Measurements from ENCODE around the gene IL21R. TPM values are rescaled to one million over a fixed set of nuclear protein-coding genes. Genes with fewer than 3 reads are reported as not detected.
A peak's percentile ranks its signal among the peaks of the same experiment; 100 is the strongest.

The IL21R gene
- total RNA-seq, 2 donors from 2014 or later: 0.40 to 1.0 TPM

GRCh38 chr16:27370318-27370717 is 31.7 kb upstream of the IL21R start:
- no peak for ATAC-seq
- DNase-seq: no peak
- intact Hi-C loops (cut with DNase I, micrococcal nuclease): loop anchor here in 1 of 2 donors (5.0 kb wide), 1 partner anchor 188 kb away; no protein-coding TSS in a partner anchor

GRCh38 chr16:27373312-27373711 is 28.7 kb upstream of the IL21R start:
- no peak for ATAC-seq
- DNase-seq: no peak
- intact Hi-C loops (cut with DNase I, micrococcal nuclease): loop anchor here in 1 of 2 donors (5.0 kb wide), 1 partner anchor 191 kb away; no protein-coding TSS in a partner anchor

DNA sequence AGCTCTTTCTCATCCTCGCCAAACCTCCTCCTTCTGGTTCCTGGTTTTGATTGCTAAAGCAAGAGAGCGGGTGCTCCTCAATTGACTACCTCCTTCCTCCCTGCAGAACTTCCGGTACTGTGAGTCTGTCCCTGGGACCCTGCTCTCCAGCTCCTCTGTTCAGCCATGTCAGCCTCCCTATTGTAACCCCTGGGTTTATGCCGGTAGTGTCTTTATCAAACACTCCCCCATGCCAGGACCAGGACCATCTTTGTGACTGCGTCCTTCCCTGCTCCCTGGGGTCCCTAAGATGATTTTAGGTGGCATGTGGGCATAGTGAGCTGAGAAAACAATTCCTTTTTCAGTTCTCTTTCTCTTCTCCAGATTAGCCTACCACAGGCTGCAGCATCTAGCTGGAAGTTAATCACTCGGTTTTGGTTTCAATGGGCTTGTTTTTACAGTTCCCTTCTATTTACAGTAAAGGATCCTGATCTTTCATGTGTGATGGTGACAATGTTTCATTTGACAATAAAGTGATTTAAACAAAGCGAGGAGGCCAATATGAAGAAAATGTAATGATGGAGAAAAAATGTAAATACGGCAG is 27.7 kb upstream of the IL21R start:
- intact Hi-C loops (cut with DNase I, micrococcal nuclease): loop anchor here in 1 of 2 donors (5.0 kb wide), 1 partner anchor 192 kb away; no protein-coding TSS in a partner anchor
- no peak for DNase-seq
- ATAC-seq: no peak

GRCh38 chr16:27374804-27375425 is 27.1 kb upstream of the IL21R start:
- DNase-seq (peak; percentile 55 to 64), ATAC-seq (peak; percentile 68)
- intact Hi-C loops (cut with DNase I, micrococcal nuclease): loop anchor here in 1 of 2 donors (5.0 kb wide), 1 partner anchor 193 kb away; no protein-coding TSS in a partner anchor

GRCh38 chr16:27377666-27378485 is 24.1 kb upstream of the IL21R start:
- ATAC-seq: no peak
- no peak for DNase-seq
- intact Hi-C loops (cut with DNase I, micrococcal nuclease): no loop called here

- intact Hi-C loops (cut with DNase I, micrococcal nuclease): no loop called here
- DNase-seq (no peak), ATAC-seq (no peak)
These were observed 23.0 kb upstream of the IL21R start for GRCh38 chr16:27378871-27379481.

DNA sequence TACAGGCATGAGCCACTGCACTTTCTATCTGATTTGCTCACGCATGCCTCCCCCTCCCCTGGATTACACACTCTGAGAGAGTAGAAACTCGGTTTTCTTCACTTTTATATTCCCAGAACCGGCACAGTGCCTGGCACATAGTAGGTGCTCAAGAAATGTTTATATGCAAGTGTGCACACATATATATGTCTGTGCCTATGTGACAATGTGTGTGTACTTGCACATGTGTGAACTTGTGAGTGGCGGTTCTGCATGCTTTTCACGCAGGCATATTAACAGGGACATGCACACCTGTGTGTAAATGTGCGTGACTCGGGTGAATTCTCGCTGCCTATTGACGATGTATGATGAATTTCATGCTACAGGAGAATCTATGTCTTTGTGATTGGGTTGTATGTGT is 22.1 kb upstream of the IL21R start:
- ATAC-seq (no peak), DNase-seq (no peak)
- intact Hi-C loops (cut with DNase I, micrococcal nuclease): no loop called here

- DNase-seq (no peak), ATAC-seq (no peak)
- intact Hi-C loops (cut with DNase I, micrococcal nuclease): no loop called here
These were observed 20.7 kb upstream of the IL21R start for GRCh38 chr16:27381236-27381635.

GRCh38 chr16:27381974-27382855 is 19.8 kb upstream of the IL21R start:
- ATAC-seq (no peak), DNase-seq (no peak)
- intact Hi-C loops (cut with DNase I, micrococcal nuclease): no loop called here

GRCh38 chr16:27383556-27384243 is 18.3 kb upstream of the IL21R start:
- no peak for ATAC-seq
- intact Hi-C loops (cut with DNase I, micrococcal nuclease): no loop called here
- DNase-seq: no peak

DNA sequence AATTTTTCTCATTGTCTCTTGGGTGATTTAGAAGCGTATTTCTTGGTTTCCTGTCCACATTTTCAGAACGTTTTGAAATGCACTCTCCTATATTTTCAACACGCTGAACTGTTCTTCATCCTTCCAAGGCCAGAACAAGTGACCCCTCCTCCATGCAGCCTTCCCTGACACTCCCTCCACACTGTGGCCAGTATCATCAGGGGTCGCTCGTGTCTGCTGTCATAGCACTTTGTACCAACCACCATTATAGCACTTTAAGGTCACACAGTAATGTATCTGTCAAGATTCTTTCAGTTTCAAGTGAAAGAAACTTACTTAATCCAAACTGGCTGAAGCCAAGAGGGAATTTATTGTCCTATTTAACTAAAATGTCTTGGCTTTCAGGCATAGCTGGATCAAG is 17.5 kb upstream of the IL21R start:
- DNase-seq: no peak
- no peak for ATAC-seq
- intact Hi-C loops (cut with DNase I, micrococcal nuclease): no loop called here

GRCh38 chr16:27385398-27385797 is 16.6 kb upstream of the IL21R start:
- DNase-seq (no peak), ATAC-seq (no peak)
- intact Hi-C loops (cut with DNase I, micrococcal nuclease): no loop called here

DNA sequence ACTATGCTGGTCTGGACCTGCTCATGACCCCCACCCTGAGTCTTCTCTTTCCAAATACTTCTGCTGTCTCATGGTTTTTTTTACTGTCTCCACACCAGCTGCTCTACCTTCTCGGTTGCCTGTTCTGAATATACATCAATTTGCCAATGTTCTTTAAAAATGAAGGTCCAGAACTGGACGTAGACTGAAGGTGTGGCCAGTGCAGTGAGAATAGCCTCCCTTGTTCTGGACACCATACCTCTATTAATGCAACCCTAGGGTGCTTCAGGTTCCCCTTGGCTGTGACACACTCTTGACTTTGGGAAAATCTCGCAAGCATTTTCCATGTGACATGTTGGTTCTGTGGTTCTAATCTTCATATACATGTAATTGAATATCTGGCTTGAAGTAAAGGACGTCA is 15.3 kb upstream of the IL21R start:
- DNase-seq: no peak
- intact Hi-C loops (cut with DNase I, micrococcal nuclease): no loop called here
- no peak for ATAC-seq

DNA sequence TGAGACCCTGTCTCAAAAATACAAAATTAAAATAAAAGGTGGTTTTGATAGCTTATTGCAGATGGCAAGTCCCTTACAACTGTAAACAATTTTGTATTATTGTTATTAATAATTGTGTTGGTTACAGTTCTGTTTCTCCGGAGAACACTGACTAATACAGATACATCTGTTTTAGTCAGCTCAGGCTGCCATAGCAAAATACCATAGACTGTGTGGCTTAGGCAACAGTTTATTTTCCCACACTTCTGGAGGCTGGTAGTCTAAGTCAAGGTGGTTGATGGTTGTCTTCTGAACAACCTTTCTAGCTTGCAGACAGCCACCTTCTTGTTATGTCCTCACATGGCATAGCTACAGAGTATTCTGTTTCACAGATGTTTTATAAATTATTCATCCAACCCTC is 14.2 kb upstream of the IL21R start:
- no peak for ATAC-seq
- intact Hi-C loops (cut with DNase I, micrococcal nuclease): no loop called here

GRCh38 chr16:27389272-27389961 is 12.6 kb upstream of the IL21R start:
- intact Hi-C loops (cut with DNase I, micrococcal nuclease): no loop called here
- ATAC-seq (no peak), DNase-seq (no peak)

More for the DNA sequence above, 14.2 kb upstream of the IL21R start:
- no peak for DNase-seq

- no peak for ATAC-seq
- no peak for DNase-seq
- intact Hi-C loops (cut with DNase I, micrococcal nuclease): no loop called here
These were observed 11.8 kb upstream of the IL21R start for GRCh38 chr16:27390151-27390550.

- intact Hi-C loops (cut with DNase I, micrococcal nuclease): no loop called here
- ATAC-seq: no peak
- no peak for DNase-seq
These were observed 9.3 kb upstream of the IL21R start for GRCh38 chr16:27392671-27393070.

Measured in left colon (tissue), 2 donors.